HEK293 (cell line): ENCODE data around the gene BMPR1A.

Experiments
- CTCF ChIA-PET: fragments of 350-600 bp; formaldehyde crosslinking; extraction: SDS; loops from one replicate; lab custom pipeline; 2021; ENCODE audit warnings: antibody characterized with exemption; lab: Yijun Ruan, JAX
- POLR2A ChIA-PET: fragments of 300-600 bp; formaldehyde crosslinking; extraction: SDS; loops from one replicate; lab custom pipeline; 2020; ENCODE audit warnings: antibody characterized with exemption, inconsistent platforms; lab: Yijun Ruan, JAX
- H3K27ac ChIP-seq: fragments of 200-500 bp; sonication (Bioruptor generic); 2 replicates; pipeline ENCODE4 v1.5.1; 2014; ENCODE audit warnings: low read depth, low read length, control low read depth, inconsistent platforms; ENCODE audit errors: extremely low read depth
- H3K36me3 ChIP-seq, 2 experiments: fragments of 200-500 bp in 1 of 2; sonication (Bioruptor generic) in 1 of 2; 1 replicate in 1 of 2; 2 replicates in 1 of 2; pipeline ENCODE4 v1.5.1; 2014 to 2017; ENCODE audit warnings: inconsistent platforms in 2 of 2, low read length in 2 of 2; ENCODE audit not compliant: control insufficient read depth in 2 of 2, insufficient read depth in 1 of 2
- H3K4me1 ChIP-seq: fragments of 200-500 bp; sonication (Bioruptor generic); 2 replicates; pipeline ENCODE4 v1.5.1; 2014; ENCODE audit warnings: mild to moderate bottlenecking, low read length, inconsistent platforms; ENCODE audit not compliant: control insufficient read depth, insufficient read depth
- H3K4me3 ChIP-seq: 2 replicates; pipeline ENCODE4 v1.5.1; 2011; ENCODE audit warnings: low read depth, mild to moderate bottlenecking, control low read depth, low read length, moderate library complexity
- H3K9me3 ChIP-seq: fragments of 200-500 bp; sonication (Bioruptor generic); 2 replicates; pipeline ENCODE4 v1.5.1; 2014; ENCODE audit warnings: low read depth, low read length, inconsistent platforms; ENCODE audit not compliant: control insufficient read depth, insufficient read depth
- KLF10 ChIP-seq: fragments of 450-650 bp; IDR thresholded peaks from 2 replicates; pipeline ENCODE4 v1.5.1; 2018; ENCODE audit warnings: missing biosample characterization, mild to moderate bottlenecking, missing genetic modification characterization
- KLF16 ChIP-seq: fragments of 450-650 bp; formaldehyde crosslinking; IDR thresholded peaks from 2 replicates; pipeline ENCODE4 v1.5.1; 2017; ENCODE audit warnings: missing biosample characterization, missing genetic modification characterization
- MZF1 ChIP-seq: fragments of 450-650 bp; formaldehyde crosslinking; IDR thresholded peaks from 2 replicates; pipeline ENCODE4 v1.5.1; 2017; ENCODE audit warnings: missing biosample characterization, missing genetic modification characterization, borderline replicate concordance
- PRDM1 ChIP-seq: fragments of 450-650 bp; formaldehyde crosslinking; IDR thresholded peaks from 2 replicates; pipeline ENCODE4; 2016; ENCODE audit warnings: missing biosample characterization, missing genetic modification characterization
- SP7 ChIP-seq: fragments of 450-650 bp; formaldehyde crosslinking; IDR thresholded peaks from 2 replicates; pipeline ENCODE4 v1.5.1; 2016; ENCODE audit warnings: missing biosample characterization, missing genetic modification characterization
- TRIM28 ChIP-seq: IDR thresholded peaks from 2 replicates; pipeline ENCODE4 v1.6.1; 2011; ENCODE audit warnings: low read length, control low read depth, borderline replicate concordance
- ZBTB17 ChIP-seq: fragments of 450-650 bp; formaldehyde crosslinking; IDR thresholded peaks from 2 replicates; pipeline ENCODE4 v1.5.1; 2016; ENCODE audit warnings: missing biosample characterization, missing genetic modification characterization
- ZNF112 ChIP-seq: fragments of 450-650 bp; formaldehyde crosslinking; IDR thresholded peaks from 2 replicates; pipeline ENCODE4 v1.5.0; 2017; ENCODE audit warnings: missing biosample characterization, missing genetic modification characterization
- ZNF23 ChIP-seq: fragments of 450-650 bp; formaldehyde crosslinking; IDR thresholded peaks from 2 replicates; pipeline ENCODE4 v1.5.1; 2016; ENCODE audit warnings: missing biosample characterization, missing genetic modification characterization, borderline replicate concordance
- ZNF335 ChIP-seq: fragments of 450-650 bp; formaldehyde crosslinking; conservative IDR thresholded peaks from 2 replicates; pipeline ENCODE4 v1.5.1; 2016; ENCODE audit warnings: missing biosample characterization, missing genetic modification characterization
- ZNF366 ChIP-seq: fragments of 450-650 bp; formaldehyde crosslinking; conservative IDR thresholded peaks from 2 replicates; pipeline ENCODE4 v1.5.1; 2016; ENCODE audit warnings: missing biosample characterization, missing genetic modification characterization
- ZNF37A ChIP-seq: fragments of 450-650 bp; IDR thresholded peaks from 2 replicates; pipeline ENCODE4 v1.5.1; 2018; ENCODE audit warnings: missing biosample characterization, missing genetic modification characterization
- ZNF560 ChIP-seq: fragments of 450-650 bp; formaldehyde crosslinking; IDR thresholded peaks from 2 replicates; pipeline ENCODE4 v1.5.1; 2017; ENCODE audit warnings: missing biosample characterization, missing genetic modification characterization, borderline replicate concordance
- ZNF600 ChIP-seq: fragments of 450-650 bp; formaldehyde crosslinking; IDR thresholded peaks from 2 replicates; pipeline ENCODE4 v1.5.1; 2016; ENCODE audit warnings: missing biosample characterization, missing genetic modification characterization
- ZNF664 ChIP-seq: fragments of 450-650 bp; formaldehyde crosslinking; IDR thresholded peaks from 2 replicates; pipeline ENCODE4 v1.5.1; 2016; ENCODE audit warnings: missing biosample characterization, missing genetic modification characterization
- ZNF677 ChIP-seq: fragments of 450-650 bp; IDR thresholded peaks from 2 replicates; pipeline ENCODE4 v1.5.0; 2018; ENCODE audit warnings: missing biosample characterization, mild to moderate bottlenecking, missing genetic modification characterization, moderate library complexity
- TF ChIP-seq, protein P1 (sequence below): fragments of 450-650 bp; formaldehyde crosslinking; IDR thresholded peaks from 2 replicates; pipeline ENCODE4 v1.5.1; 2016; ENCODE audit warnings: missing biosample characterization, missing genetic modification characterization
- TF ChIP-seq, protein P2 (sequence below): fragments of 450-650 bp; formaldehyde crosslinking; IDR thresholded peaks from 2 replicates; pipeline ENCODE4 v1.5.1; 2017; ENCODE audit warnings: missing biosample characterization, missing genetic modification characterization
- TF ChIP-seq, protein P3 (sequence below): fragments of 450-650 bp; formaldehyde crosslinking; IDR thresholded peaks from 2 replicates; pipeline ENCODE4 v1.5.1; 2016; ENCODE audit warnings: missing biosample characterization, missing genetic modification characterization, borderline replicate concordance
- TF ChIP-seq, protein P4 (sequence below): fragments of 450-650 bp; formaldehyde crosslinking; IDR thresholded peaks from 2 replicates; pipeline ENCODE4 v1.5.1; 2016; ENCODE audit warnings: missing biosample characterization, missing genetic modification characterization
- TF ChIP-seq, protein P5 (sequence below): fragments of 450-650 bp; formaldehyde crosslinking; IDR thresholded peaks from 2 replicates; pipeline ENCODE4 v1.5.1; 2016; ENCODE audit warnings: missing biosample characterization, missing genetic modification characterization
- TF ChIP-seq, protein P6 (sequence below): fragments of 450-650 bp; formaldehyde crosslinking; IDR thresholded peaks from 2 replicates; pipeline ENCODE4 v1.5.1; 2016; ENCODE audit warnings: missing biosample characterization, missing genetic modification characterization

Gene BMPR1A

DNA sequence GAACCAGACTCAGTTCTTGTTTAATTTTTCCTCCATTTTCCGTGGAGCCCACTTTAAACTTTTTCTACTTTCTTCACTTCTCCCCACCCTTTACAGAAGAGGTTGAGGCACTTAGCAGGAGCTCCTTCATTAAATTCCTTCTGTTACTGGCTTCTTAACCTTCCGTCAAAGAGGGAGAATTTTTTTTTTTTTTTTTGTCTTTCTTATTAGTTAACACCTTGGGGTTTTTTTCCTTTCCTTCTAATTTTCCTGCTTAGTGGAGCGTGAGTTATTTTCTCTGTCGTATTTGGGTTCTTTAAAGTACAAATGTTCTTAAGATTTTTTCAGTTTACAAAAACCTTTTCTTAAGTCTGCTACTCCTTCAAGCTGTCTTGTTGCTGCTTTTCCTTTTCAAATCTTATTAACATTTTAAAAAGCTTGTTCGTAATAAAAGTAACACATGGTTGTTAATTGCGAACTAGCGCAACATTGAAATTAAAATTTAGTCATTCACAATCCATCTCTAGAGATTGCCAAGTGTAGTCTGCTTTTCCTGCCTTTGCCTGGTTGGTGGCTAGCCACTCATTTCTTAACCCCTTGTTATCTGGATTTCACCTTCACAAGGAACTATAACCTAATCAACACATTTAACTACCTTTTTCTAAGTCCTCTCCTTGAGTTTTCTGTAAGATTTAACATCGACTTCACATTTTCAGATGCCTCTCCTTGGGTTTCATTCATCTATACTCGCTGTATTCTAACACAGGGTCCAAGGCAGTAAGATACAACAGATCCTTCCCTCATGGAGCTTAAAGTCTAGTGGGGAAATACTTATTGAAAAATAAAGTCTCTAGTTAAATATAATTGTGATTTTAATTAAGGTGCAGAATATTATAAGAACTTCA, 2.0 kb downstream of the BMPR1A start:
- ChIA-PET POLR2A (interaction anchor here (0.6 to 2.5 kb wide), 5 partner anchors 12 to 98 kb away, joined by 3 to 9 read pairs (median 4); no protein-coding TSS in a partner anchor), CTCF (interaction anchor here (0.6 to 1.9 kb wide), 10 partner anchors 16 to 159 kb away, joined by 3 to 7 read pairs (median 3); no protein-coding TSS in a partner anchor)
- H3K4me1 ChIP-seq: peaks cover 3% of the 10 kb centered on the region; the same call in 1 of the 2 replicates
- peak overlapping the region; percentile 95; the same call in 1 of the 2 replicates for H3K27ac ChIP-seq
- no peaks in the 10 kb centered on the region; a peak in 1 of 3 replicates for H3K36me3 ChIP-seq
- H3K9me3 ChIP-seq: no peaks in the 10 kb centered on the region
- peak overlapping the region; percentile 70 for H3K4me3 ChIP-seq
- TF ChIP-seq, protein P1, sequence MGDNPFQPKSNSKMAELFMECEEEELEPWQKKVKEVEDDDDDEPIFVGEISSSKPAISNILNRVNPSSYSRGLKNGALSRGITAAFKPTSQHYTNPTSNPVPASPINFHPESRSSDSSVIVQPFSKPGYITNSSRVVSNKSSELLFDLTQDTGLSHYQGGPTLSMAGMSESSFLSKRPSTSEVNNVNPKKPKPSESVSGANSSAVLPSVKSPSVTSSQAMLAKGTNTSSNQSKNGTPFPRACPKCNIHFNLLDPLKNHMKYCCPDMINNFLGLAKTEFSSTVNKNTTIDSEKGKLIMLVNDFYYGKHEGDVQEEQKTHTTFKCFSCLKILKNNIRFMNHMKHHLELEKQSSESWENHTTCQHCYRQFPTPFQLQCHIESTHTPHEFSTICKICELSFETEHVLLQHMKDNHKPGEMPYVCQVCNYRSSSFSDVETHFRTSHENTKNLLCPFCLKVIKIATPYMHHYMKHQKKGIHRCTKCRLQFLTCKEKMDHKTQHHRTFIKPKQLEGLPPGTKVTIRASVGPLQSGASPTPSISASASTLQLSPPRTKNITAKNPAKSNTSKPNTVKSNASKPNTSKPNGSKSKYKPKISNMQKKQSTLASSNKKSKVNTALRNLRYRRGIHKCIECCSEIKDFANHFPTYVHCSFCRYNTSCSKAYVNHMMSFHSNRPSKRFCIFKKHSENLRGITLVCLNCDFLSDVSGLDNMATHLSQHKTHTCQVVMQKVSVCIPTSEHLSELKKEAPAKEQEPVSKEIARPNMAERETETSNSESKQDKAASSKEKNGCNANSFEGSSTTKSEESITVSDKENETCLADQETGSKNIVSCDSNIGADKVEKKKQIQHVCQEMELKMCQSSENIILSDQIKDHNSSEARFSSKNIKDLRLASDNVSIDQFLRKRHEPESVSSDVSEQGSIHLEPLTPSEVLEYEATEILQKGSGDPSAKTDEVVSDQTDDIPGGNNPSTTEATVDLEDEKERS (tag by site-specific recombination): no peak
- peak; percentile 72; the same call in 1 of the 2 replicates for TF ChIP-seq ZBTB17 (tag by site-specific recombination)
- TF ChIP-seq, protein P2, sequence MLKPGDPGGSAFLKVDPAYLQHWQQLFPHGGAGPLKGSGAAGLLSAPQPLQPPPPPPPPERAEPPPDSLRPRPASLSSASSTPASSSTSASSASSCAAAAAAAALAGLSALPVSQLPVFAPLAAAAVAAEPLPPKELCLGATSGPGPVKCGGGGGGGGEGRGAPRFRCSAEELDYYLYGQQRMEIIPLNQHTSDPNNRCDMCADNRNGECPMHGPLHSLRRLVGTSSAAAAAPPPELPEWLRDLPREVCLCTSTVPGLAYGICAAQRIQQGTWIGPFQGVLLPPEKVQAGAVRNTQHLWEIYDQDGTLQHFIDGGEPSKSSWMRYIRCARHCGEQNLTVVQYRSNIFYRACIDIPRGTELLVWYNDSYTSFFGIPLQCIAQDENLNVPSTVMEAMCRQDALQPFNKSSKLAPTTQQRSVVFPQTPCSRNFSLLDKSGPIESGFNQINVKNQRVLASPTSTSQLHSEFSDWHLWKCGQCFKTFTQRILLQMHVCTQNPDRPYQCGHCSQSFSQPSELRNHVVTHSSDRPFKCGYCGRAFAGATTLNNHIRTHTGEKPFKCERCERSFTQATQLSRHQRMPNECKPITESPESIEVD (tag by site-specific recombination): peak; percentile 68
- no peak; the same call in 1 of the 2 replicates for TF ChIP-seq KLF16 (tag by site-specific recombination)
- TF ChIP-seq PRDM1 (tag by site-specific recombination): peak; percentile 71; the same call in 1 of the 2 replicates
- TF ChIP-seq ZNF560 (tag by site-specific recombination): no peak
- no peak for TF ChIP-seq TRIM28
- TF ChIP-seq ZNF677 (tag by site-specific recombination): no peak
- TF ChIP-seq, protein P3, sequence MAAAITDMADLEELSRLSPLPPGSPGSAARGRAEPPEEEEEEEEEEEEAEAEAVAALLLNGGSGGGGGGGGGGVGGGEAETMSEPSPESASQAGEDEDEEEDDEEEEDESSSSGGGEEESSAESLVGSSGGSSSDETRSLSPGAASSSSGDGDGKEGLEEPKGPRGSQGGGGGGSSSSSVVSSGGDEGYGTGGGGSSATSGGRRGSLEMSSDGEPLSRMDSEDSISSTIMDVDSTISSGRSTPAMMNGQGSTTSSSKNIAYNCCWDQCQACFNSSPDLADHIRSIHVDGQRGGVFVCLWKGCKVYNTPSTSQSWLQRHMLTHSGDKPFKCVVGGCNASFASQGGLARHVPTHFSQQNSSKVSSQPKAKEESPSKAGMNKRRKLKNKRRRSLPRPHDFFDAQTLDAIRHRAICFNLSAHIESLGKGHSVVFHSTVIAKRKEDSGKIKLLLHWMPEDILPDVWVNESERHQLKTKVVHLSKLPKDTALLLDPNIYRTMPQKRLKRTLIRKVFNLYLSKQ (tag by site-specific recombination): no peak
- no peak for TF ChIP-seq ZNF37A
- no peak for TF ChIP-seq MZF1 (tag by site-specific recombination)
- TF ChIP-seq, protein P4, sequence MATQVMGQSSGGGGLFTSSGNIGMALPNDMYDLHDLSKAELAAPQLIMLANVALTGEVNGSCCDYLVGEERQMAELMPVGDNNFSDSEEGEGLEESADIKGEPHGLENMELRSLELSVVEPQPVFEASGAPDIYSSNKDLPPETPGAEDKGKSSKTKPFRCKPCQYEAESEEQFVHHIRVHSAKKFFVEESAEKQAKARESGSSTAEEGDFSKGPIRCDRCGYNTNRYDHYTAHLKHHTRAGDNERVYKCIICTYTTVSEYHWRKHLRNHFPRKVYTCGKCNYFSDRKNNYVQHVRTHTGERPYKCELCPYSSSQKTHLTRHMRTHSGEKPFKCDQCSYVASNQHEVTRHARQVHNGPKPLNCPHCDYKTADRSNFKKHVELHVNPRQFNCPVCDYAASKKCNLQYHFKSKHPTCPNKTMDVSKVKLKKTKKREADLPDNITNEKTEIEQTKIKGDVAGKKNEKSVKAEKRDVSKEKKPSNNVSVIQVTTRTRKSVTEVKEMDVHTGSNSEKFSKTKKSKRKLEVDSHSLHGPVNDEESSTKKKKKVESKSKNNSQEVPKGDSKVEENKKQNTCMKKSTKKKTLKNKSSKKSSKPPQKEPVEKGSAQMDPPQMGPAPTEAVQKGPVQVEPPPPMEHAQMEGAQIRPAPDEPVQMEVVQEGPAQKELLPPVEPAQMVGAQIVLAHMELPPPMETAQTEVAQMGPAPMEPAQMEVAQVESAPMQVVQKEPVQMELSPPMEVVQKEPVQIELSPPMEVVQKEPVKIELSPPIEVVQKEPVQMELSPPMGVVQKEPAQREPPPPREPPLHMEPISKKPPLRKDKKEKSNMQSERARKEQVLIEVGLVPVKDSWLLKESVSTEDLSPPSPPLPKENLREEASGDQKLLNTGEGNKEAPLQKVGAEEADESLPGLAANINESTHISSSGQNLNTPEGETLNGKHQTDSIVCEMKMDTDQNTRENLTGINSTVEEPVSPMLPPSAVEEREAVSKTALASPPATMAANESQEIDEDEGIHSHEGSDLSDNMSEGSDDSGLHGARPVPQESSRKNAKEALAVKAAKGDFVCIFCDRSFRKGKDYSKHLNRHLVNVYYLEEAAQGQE (tag by site-specific recombination): 0 out of 2 replicates have a peak, but pooled peaks have one; percentile 12
- no peak for TF ChIP-seq ZNF23 (tag by site-specific recombination)
- no peak; the same call in 1 of the 2 replicates for TF ChIP-seq ZNF664
- 0 out of 2 replicates have a peak, but pooled peaks have one; percentile 12 for TF ChIP-seq SP7 (tag by site-specific recombination)
- no peak for TF ChIP-seq KLF10 (tag by site-specific recombination)
- TF ChIP-seq ZNF335 (tag by site-specific recombination): 0 out of 2 replicates have a peak, but pooled peaks have one; percentile 4
- TF ChIP-seq ZNF366 (tag by site-specific recombination): peak; percentile 49
- no peak for TF ChIP-seq ZNF112 (tag by site-specific recombination)
- TF ChIP-seq ZNF600: no peak
- TF ChIP-seq, protein P5, sequence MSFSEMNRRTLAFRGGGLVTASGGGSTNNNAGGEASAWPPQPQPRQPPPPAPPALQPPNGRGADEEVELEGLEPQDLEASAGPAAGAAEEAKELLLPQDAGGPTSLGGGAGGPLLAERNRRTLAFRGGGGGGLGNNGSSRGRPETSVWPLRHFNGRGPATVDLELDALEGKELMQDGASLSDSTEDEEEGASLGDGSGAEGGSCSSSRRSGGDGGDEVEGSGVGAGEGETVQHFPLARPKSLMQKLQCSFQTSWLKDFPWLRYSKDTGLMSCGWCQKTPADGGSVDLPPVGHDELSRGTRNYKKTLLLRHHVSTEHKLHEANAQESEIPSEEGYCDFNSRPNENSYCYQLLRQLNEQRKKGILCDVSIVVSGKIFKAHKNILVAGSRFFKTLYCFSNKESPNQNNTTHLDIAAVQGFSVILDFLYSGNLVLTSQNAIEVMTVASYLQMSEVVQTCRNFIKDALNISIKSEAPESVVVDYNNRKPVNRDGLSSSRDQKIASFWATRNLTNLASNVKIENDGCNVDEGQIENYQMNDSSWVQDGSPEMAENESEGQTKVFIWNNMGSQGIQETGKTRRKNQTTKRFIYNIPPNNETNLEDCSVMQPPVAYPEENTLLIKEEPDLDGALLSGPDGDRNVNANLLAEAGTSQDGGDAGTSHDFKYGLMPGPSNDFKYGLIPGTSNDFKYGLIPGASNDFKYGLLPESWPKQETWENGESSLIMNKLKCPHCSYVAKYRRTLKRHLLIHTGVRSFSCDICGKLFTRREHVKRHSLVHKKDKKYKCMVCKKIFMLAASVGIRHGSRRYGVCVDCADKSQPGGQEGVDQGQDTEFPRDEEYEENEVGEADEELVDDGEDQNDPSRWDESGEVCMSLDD (tag by site-specific recombination): no peak
- TF ChIP-seq, protein P6, sequence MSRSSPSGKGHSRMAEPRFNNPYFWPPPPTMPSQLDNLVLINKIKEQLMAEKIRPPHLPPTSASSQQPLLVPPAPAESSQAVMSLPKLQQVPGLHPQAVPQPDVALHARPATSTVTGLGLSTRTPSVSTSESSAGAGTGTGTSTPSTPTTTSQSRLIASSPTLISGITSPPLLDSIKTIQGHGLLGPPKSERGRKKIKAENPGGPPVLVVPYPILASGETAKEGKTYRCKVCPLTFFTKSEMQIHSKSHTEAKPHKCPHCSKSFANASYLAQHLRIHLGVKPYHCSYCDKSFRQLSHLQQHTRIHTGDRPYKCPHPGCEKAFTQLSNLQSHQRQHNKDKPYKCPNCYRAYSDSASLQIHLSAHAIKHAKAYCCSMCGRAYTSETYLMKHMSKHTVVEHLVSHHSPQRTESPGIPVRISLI (tag by site-specific recombination): peak; percentile 85; the same call in 1 of the 2 replicates
